Activated CD8-positive, alpha-beta memory T cell treated with anti-CD3 and anti-CD28 coated beads, Interleukin-2, amount 50 U/mL, for 1 hour (primary cell): ENCODE data around the gene KIF5B.
A peak's percentile ranks its signal among the peaks of the same experiment; 100 is the strongest.
"Not testable (repeated sequence)": the region's sequence is repeated elsewhere in the genome, so short reads cannot be mapped to it uniquely, and the experiment has no call there.

Experiments used
- DNase-seq: peaks from one replicate; pipeline ENCODE4 v3.0.0-alpha.2; 2020; ENCODE audit errors: extremely low read depth

KIF5B gene

DNA sequence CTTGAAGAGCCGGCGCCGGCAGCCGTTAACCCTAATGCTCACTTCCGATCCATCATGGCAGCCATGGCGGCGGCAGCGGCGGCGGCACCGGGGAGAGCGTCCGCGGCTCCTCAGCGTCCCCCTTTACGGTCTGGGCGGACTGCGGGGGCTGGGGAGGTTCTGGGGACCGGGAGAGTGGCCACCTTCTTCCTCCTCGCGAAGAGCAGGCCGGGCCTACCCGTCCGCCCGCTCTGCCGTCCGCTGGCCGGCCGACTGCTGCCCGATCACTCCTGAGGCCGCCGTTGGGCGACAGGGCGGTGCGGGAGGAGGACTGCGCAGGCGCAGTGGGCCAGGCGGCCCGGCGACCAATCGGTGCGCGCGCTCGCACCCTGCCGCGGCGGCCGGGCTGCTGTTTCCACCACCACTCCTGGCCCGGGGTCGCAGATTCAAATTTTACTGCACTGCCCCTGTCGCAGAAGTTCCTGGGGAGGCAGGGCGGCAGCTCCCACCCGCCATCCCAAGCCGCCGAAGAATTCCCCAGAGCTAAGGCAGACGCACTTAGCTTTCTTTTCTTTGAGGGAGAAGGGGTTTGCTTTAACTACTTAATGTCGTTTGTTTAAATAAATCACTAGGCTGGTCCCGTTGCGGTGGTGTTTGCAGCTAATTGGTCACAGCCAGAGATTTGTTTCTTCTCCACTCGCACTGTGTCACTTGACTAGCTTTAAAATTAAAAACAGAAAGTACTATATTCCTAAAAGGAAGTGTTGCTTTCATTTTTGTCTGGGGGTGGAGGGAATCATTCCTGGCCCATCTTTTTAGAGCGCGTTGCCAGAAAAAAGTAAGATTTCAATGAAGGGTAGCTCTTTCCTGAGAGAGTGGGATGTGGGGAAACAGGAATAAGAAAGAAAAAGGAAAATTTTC, at the start of gene KIF5B:
Gene KIF5B, minus strand, starts transcription at position 290 of the 900 bp plus-strand sequence. CDS start 452 bp downstream, outside the sequence.
- peak; percentile 59 for DNase-seq

DNA sequence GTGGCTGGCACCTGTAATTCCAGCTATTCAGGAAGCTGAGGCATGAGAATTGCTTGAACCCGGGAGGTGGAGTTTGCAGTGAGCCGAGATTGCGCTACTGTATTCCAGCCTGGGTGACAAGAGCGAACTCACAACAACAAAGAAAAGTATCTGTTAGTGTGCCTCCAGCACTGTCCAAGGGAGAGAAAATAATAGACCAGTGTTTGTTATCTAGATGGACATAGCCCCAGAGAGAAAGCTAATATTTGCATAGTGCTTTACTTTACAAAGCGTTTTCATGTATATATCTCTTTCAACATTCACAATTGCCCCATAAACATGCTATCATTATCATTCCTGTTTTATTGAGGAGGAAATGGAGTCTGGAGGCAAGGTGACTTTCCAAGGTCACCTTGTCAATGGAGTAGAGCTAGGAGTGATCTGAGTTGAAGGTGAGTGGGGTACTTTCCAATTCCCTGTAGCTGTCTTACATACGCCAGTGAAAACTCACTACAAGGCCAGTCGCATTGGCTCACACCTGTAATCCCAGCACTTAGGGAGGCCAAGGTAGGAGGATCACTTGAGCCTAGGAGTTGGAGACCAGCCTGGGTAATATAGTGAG, 49.7 kb upstream of the KIF5B start:
- no peak for DNase-seq

DNA sequence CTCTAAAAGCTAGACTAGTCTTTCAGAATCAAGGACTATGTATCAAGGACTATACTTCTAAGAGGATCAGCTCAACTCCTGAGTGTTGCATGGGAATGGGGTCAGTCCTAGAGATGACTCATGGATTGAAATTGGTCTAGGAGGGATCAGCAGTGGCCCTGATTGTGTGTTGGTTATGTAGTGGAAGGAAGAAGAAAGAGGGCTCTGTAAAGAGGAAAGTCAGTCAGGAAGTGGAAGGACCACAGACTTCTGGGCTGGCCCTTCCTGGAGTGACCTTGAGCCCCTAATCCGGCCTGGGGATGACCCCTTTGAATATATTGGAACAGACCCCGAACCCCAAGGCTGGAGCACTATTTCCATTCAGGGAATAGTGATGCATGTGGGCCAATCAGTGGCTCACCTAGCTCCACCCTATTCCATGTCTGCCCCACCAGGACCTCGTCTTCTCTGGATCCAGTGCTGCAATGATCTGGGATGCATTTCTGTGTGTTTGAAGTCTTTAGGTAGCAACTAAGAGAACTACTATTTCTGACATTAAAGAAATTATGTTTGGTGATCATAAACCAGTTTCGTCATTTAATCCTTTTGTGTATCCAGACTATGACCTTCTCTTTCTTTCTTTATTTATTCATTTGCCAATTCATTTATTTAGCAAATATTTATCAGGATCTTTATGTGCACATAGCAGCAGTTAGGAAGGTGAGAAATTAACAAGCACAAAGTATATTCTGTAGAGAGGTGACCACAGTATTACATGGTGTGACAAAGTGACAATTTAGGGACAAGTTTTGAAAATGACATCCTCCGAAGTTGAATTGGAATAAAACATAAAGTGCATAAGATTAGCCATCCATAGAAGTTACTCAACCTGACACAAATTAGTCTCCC, 48.6 kb upstream of the KIF5B start:
- DNase-seq, result no peak

DNA sequence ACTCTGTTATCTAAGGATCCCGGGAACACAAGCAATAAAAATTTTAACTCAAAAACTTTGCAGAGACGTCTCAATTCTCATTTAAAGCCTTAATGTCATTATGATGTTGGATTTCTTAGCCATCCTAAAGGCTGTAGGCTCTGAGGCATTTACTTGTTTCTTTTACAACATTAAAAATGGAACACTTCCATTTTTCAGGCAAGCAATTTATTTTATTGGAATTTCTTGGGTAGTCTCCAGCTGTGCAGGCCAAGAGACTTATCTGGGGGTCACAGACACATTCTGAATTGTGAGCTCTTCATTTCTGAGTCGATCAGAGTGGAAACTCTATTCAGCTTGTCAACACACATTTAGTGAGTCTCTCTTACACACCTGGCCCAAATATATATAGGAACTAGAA, 48.0 kb upstream of the KIF5B start:
- DNase-seq, result no peak

DNA sequence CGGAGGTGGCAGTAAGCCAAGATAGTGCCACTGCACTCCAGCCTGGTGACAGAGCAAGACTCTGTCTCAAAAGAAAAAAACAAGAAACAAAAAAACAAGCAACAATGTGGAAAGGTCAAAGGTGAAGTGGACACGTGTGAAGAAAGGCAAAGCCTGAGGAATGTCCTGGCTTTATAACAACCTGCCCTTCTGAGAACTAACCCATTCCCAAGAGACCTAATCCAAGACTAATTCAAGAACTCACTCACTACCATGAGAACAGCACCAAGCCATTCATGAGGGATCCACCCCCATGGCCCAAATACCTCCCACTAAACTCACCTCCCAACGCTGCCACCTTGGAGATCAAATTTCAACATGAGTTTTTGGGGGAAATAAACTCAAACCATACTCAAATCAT, 47.5 kb upstream of the KIF5B start:
- no peak for DNase-seq

DNA sequence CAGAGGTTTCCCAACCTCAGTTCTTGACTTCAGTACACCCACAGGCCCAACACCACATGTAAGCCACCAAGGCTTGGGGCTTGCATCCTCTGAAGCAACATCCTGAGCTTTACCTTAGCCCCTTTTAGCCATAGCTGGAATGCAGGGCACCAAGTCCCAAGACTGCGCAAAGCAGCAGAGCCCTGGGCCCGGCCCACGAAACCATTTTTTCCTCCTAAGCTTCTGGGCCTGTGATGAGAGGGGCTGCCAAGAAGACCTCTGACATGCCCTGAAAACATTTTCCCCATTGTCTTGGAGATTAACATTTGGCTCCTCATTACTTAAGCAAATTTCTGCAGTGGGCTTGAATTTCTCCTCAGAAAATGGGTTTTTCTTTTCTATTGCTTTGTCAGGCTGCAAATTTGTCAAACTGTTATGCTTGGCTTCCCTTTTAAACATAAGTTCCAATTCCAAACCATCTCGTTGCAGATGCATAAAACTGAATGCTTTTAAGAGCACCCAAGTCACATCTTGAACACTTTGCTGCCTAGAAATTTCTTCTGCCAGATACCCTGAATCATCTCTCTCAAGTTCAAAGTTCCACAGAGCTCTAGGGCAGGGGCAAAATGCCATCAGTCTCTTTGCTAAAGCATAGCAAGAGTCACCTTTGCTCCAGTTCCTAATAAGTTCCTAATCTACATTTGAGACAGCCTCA, 42.5 kb upstream of the KIF5B start:
- not testable (repeated sequence) for DNase-seq

DNA sequence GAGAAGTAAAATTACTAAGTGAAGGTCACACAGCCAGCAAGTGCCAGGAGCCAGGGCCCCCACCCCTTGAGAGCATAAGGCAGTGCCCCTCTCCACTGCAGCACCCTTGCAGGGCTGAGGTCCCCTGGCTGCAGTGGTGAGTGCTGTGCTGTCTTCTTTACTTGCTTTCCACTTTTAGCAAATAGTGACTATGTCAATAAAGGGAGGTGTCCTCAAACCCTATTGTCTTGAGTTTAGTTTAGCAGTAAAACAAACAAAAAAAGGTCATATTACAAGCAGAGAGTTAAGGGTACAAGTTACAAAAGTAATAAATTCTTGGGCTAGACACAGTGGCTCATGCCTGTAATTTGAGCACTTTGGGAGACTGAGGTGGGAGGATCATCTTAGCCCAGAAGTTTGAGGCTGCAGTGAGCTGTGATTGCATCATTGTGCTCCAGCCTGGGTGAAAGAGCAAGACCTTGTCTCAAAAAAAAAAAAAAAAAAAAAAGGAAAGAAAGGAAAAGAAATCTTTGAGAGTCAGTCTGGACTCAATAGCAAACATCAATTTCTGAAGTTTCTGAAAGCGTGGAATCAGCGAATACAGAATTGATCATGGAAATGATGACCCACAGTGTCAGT, 39.0 kb upstream of the KIF5B start:
- DNase-seq, result no peak

DNA sequence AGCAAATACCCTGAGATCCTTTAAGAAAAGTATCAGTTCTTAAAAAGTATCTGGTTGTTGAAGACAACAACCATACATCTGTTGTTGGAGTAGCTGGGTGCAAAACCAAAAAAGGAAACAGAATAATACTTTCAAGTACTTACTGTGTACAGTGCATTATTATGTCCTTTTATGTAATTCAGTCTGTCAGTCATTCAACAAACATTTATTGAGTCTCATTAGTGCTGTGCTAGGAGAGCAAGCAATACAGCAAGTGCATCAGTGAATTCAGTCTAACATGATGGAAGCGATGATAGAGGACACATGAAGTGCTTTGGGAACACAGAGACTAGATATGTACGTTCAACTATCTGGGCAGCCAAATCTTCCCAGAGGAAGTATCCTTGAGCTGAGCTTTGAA, 37.4 kb upstream of the KIF5B start:
- no peak for DNase-seq

DNA sequence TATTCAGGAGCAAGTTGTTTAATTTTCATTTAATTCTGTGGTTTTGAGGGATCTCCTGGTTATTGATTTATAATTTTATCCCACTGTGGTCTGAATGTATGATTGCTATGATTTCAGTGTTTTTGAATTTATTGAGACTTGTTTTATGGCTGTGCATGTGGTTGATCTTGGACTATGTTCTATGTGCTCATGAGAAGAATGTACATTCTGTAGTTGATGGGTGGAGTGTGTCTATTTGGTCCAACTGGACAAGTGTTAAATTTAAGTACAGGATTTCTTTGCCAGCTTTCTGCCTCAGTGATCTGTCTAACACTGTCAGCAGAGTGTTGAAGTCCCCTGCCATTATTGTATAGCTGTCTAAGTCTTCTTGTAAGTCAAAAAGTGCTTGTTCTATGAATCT, 34.8 kb upstream of the KIF5B start:
- no peak for DNase-seq

DNA sequence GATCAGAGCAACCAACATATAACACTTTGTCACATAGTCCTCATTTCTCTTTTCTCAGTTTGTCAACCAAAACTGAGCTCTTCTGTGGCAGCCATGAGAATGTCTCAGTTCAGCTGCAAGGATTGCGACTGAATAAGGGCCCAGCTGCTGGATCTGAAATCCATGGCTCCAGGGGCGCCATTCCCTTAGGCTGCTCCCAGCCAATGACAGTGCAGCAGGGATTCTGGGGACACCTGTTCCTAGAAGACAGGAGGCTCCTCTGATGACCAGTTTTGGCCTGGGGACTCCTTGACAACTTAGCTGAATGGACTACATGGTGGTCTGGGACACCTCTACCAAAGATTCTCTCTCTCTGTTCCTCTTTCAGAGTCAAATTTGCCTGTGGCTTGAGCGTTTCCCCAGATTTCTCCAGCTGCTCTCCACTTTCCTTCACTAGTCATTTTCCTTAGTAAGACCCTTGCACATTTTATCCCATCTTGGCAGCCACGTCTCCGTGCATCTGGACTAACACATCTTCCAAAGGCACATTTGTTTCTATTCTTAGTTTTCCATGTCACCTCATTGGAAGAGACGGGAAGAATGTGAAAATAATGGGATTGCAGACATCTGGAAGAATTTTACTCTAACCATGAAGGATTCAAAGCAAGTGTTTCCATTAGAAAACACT, 28.1 kb upstream of the KIF5B start:
- no peak for DNase-seq

DNA sequence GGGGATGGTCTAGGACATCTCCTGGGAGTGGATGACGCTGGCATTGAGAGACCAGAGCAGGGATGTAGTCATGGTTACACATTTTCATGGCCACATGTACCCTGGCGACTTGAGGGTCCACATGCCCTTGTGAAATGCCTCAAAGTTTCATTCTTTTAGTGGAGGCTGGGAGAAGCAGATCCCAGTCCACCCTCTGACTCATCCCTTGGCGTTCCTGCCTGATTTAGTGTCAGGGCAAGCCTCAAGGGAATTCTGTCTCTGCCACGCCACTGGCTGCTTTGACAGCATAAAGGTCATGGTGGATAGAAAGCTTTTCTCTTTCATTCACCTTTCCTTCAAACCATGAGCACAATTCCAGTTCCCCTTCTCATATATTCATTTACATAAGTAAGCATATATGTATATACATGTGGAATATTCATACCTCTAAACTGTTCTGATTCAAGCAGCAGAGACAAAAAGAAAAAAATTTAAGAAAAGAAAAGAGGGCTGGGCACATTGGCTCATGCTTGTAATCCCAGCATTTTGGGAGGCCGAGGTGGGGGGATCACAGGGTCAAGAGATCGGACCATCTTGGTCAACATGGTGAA, 21.8 kb upstream of the KIF5B start:
- no peak for DNase-seq

DNA sequence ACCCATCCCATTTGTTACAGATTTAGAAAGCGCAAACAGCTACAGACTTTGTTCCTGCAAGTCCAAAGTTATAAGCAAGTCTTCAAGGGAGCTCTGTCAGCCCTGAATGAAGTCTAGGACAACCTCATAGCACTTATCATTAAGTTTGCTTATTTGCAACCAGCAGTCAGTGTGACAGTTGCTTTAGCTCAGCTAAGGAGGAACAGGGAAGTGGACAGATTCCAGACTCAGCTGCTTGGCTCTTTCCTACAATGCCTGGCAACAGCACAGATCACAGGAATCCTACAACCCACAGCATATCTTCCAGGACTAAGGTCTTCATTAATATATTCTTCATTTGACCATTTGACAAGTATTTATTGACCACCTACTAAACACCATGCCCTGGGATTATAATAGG, 17.4 kb upstream of the KIF5B start:
- no peak for DNase-seq

DNA sequence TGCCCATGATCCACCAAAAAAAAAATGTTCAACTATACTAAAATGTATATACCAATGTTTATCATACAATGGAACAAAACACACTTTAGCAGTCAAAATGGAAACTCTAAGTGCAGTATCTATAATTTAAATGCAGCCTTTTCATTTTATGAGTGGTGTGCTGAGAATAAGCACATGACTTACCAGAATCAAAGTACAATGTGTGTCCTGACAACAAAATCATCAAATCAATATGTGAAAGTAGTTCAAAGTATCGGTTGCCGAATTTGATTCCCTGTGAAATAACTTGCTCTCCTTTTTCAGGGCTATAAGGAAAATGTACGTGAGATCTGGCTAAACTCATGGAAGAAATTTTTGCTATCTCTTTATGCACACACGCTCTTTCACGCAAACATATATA, 16.9 kb upstream of the KIF5B start:
- DNase-seq, result no peak

DNA sequence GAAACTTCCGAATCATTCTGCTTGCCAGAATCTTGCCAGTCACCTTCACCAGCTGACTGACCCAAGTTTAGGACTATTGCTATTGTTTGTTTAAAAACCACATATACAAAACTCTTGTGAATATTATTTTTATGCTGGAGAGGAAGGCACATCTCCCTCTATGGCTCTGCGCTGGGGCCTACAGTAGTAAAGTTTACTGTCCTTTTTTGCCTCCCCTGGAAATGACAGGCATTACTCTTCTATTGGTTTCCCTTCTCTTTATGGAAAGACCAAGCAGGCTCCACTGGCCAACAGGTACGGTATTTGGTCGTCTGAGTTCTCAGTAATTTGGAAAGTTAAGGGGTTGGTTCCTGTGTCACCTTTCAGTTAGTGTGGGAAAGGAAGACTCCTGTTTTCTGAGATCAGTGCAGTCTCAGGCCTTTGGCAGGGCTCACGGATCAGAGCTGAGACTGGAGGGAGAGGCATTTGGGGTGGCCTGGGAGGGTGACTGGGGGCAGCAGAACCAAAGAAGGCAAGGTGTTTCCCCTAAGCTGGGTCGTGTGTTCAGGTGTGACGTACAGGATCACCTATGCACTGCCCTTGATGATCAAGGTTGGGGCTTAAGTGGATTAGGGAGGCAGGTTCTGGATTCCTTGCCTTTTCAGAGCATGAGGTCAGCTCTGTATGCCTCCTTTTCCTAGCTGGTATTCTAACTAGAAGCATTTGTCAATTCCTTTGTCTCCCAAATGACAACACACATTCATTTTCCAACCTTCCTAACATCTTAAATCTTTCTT, 16.0 kb upstream of the KIF5B start:
- DNase-seq, result no peak

DNA sequence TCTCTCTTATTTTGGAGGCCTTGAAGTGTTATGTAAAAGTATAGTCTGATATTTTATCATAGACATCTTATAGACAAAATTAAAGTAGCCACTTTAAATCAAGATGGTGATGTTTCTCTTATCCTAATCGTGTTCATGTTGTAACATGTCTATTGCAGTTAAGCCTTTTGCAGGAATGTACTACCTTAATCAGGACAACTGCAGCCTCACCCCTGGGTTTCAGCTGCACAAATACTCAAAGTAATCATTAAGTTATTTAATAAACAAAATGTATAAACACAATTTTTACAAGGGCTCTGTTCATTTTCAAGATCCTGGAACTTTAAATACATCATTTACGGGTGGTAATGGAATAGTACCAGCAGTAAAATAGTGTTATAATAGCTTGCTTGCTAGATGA, 14.4 kb upstream of the KIF5B start:
- no peak for DNase-seq

DNA sequence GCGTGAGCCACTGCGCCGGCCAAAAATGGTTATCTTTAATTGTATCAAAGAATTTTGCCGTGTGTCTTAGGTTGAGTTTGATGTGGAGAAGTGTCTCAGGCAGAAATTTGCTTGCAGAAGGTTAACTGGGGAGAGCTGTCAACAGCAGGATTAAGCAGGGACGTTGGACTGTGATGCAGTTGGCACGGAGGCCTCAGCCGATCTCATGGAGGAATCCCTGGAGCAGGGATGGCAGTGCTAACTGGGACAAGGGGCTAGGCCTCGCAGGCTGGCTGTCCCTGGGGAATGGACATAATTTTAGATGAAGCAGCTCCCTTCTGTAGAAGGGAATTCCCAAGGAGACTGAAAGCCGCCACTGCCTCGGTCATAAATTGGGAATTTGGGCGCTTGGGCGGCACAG, 12.3 kb upstream of the KIF5B start:
- DNase-seq, result no peak

DNA sequence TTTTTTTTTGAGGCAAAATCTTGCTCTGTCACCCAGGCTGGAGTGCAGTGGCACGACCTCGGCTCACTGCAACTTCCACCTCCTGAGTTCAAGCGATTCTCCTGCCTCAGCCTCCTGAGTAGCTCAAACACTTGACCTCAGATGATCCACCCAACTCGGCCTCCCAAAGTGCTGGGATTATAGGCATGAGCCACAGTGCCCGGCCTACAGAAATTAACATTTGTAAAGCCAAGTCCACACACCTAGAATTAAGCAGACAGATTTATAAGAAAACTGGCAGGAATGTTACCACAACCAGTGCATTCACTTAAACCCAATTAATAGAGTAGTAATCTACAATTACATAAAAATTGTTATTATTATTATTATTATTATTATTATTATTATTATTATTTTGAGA, 11.7 kb upstream of the KIF5B start:
- DNase-seq, result not testable (repeated sequence)

DNA sequence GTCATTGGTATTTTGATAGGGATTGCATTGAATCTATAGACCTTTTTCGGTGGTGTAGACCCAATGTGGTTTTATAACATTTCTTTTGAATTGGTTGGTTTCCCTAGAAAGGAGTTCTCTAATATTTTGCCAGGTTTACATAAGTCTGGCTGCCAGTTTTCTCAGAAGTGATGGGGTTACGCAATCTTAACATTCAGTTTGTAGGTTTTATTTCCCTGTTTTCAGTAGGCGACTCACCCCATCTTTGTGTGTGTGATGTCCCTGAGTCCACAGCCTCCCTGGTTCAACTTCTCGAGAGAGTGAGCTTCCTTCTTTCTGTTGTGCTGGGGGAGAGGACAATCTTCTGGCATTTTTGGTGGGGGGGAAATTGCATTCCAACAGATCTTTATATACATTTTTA, 9.6 kb upstream of the KIF5B start:
- no peak for DNase-seq

DNA sequence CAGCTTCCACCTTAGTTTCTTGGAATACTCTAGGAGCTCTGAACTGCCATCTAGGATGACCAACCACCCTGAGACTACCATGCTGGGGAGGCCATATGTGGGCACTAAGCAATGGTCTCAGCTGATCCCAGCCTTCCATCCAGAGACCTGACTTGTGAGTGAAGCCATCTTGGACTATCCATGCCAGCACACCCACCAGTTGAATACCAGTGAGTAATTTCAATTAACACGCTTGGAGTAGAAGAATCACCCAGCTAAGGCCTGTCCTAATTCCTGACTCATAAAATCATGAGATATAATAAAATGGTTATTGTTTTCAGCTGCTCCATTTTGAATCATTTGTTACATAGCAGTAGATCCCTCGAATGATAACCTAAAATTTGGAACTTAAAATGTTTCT, 5.2 kb upstream of the KIF5B start:
- no peak for DNase-seq

DNA sequence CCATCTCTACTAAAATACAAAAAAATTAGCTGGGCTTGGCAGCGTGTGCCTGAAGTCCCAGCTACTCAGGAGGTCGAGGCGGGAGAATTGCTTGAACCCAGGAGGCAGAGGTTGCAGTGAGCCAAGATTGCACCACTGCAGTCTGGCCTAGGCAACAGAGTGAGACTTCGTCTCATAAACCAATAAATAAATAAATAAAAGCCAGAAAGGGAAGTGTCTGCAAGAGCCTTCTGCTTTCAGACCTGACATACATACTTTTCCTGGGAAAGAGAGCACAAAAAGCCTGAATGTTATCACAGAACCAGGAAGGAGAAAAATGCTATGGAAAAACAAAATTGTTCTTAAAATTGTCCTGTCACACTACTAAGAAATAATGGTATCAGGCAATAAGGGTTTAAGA, 4.1 kb upstream of the KIF5B start:
- DNase-seq, result no peak
